B cell (primary cell): Measurements from ENCODE around the gene SLC44A1.

Source experiments
- EZH2 ChIP-seq: IDR thresholded peaks from 2 replicates; pipeline ENCODE4 v1.6.1; 2012; ENCODE audit warnings: borderline replicate concordance, low read depth, mild to moderate bottlenecking, moderate library complexity, low read length; ENCODE audit not compliant: insufficient read depth, poor library complexity, severe bottlenecking
- TF ChIP-seq, protein P1 (sequence below): fragments of 200-600 bp; IDR thresholded peaks from one replicate; pipeline ENCODE4 v1.8.0; 2022; ENCODE audit warnings: antibody characterized with exemption, mild to moderate bottlenecking

DNA sequence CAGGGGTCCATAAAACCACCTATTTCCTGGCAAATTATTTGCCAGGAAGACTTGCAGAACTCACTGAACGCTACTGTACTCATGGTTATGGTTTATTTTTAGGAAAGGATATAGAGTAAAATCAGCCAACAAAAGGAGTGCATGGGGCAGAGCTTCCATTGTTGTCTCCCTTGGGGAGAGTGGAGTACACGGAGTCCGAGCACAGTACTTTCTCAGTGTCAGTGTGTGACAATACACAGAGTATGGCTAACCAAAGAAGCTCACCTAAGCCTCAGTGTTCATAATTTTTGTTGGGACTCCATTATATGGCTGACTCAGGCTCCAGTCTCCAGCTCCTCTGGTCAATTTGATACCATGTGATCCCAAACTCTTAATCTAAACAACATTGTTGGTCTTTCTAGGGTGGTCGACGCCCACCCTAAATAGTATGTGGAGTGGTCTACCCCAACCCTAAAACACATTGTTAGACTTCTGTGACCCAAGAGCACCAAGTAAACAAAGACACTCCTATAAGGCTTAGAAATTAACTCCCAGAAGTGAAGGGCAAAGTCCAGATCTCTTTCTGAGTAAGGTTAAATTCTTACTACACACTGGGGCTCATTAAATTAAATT, 74.9 kb downstream of the SLC44A1 start:
- TF ChIP-seq, protein P1, sequence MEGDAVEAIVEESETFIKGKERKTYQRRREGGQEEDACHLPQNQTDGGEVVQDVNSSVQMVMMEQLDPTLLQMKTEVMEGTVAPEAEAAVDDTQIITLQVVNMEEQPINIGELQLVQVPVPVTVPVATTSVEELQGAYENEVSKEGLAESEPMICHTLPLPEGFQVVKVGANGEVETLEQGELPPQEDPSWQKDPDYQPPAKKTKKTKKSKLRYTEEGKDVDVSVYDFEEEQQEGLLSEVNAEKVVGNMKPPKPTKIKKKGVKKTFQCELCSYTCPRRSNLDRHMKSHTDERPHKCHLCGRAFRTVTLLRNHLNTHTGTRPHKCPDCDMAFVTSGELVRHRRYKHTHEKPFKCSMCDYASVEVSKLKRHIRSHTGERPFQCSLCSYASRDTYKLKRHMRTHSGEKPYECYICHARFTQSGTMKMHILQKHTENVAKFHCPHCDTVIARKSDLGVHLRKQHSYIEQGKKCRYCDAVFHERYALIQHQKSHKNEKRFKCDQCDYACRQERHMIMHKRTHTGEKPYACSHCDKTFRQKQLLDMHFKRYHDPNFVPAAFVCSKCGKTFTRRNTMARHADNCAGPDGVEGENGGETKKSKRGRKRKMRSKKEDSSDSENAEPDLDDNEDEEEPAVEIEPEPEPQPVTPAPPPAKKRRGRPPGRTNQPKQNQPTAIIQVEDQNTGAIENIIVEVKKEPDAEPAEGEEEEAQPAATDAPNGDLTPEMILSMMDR, result no peak
- TF ChIP-seq EZH2, result no peak
